NCI-H2029 (cell line): ENCODE measurements around the gene CCR1.
"Not testable (repeated sequence)": the region's sequence is repeated elsewhere in the genome, so short reads cannot be mapped to it uniquely, and the experiment has no call there.

Experiments used
- DNase-seq: peaks from one replicate; lab custom pipeline; 2025; lab: John Stamatoyannopoulos, UW

Gene CCR1

DNA sequence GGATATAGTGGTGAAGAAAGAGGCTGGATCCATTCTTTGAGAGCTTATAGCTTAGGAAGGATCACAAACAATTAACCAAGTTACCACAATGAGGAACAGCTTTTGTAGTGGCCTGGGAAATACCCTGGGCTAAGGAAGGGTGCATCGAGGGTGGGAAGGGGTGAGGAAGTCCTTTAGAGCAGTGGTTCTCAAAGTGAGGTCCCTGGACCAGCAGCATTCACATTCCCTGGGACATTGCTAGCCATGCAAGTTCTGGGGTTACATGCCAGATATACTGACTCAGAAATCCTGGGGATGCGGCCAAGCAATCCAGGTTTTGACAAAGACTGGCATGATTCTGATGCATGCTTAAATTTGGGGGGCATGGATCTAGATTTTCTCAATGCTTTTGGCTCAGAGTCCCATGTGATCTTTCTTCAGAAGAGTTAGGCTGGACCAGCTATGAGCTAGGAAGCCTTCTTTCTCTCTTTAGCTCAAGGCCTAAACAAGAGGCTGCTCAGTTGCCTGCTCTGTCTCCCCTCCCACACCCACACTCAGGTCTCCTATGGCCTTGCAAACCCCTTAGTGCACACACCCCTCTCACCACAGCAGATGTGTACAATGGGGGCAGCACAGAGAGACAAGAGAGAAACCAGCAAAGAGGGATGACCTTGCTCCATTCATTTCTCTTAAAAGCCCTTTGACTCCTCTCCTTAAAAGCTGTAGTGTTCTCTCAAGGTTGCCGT lies 1.8 kb upstream of the CCR1 start:
- DNase-seq: no peak

- no peak for DNase-seq
Observed at GRCh38 chr3:46209053-46209452, 940 bp upstream of the CCR1 start.

GRCh38 chr3:46207514-46207913 lies 599 bp downstream of the CCR1 start:
- not testable (repeated sequence) for DNase-seq

DNA sequence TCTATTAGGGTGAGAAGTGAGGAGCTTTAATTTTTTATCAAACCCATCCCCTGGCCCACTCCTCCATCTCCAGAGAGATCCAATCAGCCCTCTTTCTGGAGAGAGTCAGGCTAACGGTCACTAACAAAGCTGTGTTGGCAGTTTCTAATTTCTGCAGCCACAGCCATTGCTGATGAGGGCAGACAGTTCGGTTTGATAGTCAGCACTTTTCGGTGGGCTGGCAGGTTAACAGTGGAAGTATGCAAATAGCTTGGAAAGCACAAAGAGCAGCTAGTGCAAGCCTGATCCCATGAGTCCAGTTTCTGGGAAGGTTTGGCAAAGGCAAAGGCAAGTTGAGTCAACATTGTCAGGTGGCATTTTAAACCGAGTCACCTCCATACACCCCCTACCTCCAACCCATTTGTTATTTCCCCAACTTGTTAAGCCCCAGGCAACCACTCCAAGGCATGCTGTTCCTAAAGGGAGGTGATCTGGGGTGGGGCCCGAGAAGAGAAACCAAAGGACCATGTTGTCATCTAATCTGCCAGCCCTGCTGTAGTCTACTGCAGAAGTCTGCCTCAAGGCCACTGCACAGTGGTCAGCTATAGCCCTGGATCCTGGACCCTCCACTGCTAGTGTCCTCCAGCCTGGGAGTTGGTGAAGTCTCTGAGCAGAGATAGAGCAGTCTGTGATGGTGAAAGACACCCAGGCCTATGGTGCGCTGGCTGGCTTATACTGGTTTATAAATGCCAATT lies 1.7 kb downstream of the CCR1 start:
- DNase-seq: no peak

DNA sequence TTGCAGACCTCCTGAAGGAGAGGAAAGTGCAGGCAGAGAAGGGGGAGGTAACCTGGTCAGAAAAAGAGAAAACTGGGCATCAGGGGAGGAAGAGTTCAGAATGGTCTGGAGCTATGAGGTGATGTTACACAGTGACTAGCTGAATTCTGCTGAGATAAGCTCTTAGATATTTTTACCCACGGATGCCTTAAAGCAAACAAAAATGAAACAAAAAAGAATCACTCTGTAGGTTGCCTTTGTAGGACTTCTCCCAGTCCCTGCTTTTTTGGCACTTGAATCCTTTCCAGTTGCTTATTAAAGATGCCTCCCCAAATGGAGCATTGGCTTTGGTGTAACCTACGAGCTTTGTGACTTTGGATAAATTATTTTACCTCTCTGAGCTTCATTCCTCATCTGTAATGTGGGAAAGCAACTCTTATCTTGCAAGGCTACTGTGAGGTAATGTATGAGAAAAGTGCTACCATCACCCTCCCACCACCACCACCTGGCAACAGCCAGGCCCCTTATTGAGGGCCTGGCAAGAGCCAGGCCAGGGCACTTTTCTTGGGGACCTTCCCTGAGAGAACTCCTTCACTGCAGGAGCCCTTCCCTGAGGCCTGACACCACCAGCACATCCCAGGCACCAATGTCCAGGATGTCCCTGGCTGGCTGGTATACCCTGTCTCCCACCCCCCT lies 2.7 kb downstream of the CCR1 start:
- DNase-seq: no peak

DNA sequence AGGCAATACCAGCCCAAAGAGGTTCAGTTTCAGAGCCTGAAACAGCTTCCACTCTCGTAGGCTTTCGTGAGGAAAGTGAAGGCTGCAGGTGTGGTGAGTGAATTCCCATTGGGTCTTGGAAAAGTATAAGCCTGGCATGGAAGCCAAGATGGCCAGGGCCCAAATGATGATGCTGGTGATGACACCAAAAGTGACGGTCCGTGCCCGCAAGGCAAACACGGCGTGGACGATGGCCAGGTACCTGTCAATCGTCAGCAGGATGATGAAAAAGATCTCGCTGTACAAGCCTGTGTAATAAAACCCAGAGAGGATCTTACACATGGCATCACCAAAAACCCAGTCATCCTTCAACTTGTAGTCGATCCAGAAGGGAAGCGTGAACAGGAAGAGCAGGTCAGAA lies 4.4 kb downstream of the CCR1 start:
- no peak for DNase-seq

- DNase-seq: no peak
Observed at GRCh38 chr3:46202535-46202934, 5.6 kb downstream of the CCR1 start.

DNA sequence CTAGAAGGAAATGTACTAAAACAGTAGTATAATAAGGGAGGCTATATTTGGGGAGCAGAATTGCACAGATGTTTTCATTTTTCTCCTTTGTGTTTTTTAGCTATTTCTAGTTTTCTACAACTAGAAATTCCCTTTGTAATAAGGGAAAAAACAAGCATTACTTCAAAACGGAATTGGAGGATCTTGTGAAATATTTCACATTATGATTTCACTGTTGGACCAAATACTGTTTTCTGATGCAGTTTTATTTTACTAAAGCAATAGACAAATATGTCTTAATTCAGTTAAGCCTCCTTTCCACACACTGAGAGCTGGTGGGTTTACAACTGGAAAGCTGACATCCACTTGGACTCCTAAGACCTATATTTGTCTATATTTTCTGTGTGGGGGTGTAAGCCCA lies 7.3 kb downstream of the CCR1 start:
- no peak for DNase-seq

GRCh38 chr3:46200211-46200610 lies 7.9 kb downstream of the CCR1 start:
- no peak for DNase-seq

- DNase-seq: no peak
Observed at GRCh38 chr3:46196261-46196957, 11.7 kb downstream of the CCR1 start.

DNA sequence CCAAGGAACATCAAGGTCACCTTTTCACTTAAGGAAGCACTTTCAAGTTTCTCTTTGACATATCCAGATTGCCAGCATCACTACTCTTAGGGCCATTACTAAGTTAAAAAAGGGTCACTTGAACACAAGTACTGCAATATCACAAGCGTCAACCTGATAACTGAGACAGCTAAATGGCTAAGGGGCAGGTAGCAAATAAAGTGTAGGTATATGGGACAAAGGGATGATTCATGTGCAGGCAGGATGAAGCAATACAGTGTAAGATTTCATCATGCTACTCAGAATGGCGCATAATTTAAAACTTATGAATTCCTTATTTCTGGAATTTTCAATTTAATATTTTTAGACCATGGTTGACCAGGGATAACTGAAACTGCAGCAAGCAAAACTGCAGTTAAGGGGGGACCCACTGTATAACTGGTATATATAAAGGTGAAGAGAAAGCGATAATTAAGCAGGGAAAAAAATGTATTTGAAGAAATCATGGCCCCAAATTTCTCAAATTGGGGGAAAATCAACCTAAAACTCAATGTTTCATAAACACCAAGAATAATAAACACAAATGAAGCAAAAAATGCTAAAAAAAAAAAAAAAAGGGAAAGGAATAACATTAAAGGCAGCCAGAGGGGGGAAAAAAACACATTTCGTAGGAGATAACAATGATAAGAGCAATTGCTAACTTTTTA lies 13.1 kb downstream of the CCR1 start:
- no peak for DNase-seq

GRCh38 chr3:46193436-46193835 lies 14.7 kb downstream of the CCR1 start:
- no peak for DNase-seq

DNA sequence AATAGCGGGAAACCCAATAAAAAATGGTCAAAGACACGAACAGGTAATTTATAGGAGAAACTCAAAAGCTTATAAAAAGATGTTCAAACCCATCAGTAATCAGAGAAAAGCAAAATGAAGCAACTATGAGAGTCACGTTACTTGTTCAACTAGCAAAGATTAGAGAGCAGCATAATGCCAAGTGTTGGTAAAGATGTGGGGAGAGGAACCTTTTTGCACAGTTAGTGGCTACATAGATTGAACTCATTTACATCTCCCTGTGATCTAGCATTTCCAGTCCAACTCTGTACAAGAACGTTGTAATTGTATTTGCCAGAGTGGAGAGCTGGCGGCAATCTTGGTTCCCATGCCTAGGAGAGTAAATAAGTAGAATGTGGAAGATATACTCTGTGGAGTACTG lies 15.2 kb downstream of the CCR1 start:
- no peak for DNase-seq

GRCh38 chr3:46191730-46192129 lies 16.4 kb downstream of the CCR1 start:
- DNase-seq: no peak

- DNase-seq: no peak
Observed at GRCh38 chr3:46188708-46189107, 19.4 kb downstream of the CCR1 start.

- no peak for DNase-seq
Observed at GRCh38 chr3:46187876-46188275, 20.2 kb downstream of the CCR1 start.

- DNase-seq: no peak
Observed at GRCh38 chr3:46187341-46187700, 20.8 kb downstream of the CCR1 start.

DNA sequence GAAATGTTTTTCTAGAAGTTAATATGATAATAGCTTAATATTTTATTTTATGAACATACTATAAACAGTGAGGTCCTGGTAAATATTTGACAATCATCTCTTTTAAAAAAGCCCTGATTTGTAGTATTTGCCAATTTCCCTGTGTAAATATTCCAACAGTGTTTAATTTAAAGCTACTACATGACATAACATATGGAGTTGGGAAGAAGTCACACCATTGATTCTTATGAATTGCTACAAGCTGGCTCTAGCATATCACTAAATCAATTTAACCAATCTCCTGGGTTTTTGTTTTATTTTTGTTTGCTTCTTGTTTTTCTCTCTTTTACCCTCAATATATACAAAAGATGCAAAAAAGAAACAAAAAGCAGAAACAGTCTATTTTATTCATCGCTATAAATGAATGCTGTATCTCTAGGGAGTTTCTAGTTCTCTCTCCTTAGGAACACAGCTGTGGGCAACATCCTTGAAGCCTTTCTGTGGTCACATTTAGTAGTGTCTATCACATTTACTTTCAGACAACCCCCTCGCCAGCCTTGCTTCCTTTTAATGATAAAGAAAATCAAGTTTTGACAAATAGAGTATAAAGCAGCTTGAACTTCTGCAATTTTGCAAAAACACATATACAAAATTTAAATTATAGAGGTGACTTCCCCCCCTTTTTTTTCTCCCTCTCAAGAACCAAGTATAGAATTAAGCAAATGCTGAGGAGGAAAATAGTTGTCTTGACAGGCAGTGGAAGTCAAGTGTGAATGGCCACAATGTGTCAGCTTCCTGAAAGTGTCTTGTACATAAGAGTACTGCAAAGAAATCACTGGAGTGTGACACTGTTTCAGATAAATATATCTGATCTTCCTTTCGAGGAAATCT lies 21.4 kb downstream of the CCR1 start:
- no peak for DNase-seq

GRCh38 chr3:46184469-46184868 lies 23.6 kb downstream of the CCR1 start:
- DNase-seq: no peak

- no peak for DNase-seq
Observed at GRCh38 chr3:46183330-46183729, 24.8 kb downstream of the CCR1 start.
